ENCODE results near the gene PTK6. TPM values are rescaled to one million over a fixed set of nuclear protein-coding genes. Genes with fewer than 3 reads are reported as not detected.

Gene PTK6
- total RNA-seq, 4 donors from 2014 or later, result 0.06 to 1.2 (median 0.23) TPM

DNA sequence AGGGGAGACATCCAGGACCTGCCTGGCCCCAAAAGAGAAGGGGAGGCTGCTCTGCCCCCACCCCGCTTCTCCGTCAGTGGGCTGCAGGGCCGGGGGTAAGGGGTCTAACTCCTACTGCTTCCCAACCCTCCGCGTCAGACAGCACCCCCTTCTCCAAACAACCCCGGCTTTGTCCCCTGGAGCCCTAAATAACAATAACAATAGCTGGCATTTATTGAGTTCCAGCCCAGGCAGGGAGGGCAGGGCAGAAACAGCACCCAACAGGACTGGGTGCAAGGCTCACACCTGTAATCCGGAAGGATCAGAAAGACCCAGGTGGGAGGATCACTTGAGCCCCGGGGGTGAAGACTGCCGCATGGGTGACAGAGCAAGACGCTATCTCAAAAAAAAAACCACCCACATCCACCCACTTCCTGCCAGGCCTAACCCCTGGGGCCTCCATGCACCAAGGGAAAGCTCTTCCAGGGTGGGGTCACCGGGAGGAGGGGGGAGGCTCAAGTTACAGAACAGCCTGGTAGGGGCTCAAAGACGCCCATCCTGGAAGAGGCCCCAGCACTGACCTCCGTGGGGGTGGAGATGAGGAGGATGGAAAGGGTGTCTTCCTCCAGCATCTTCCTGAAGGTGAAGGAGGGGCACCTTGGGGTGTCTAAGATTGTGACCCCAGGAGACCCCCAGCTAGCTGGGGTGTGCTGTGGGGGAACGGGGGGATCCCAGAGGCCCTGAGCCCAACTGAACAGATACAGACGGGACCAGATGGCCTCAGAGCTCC lies 15.5 kb upstream of the PTK6 start:
- TF ChIP-seq EP300 (IDR thresholded peaks at IDR 0.05) (no peak), POLR2A (IDR thresholded peaks at IDR 0.05; ENCODE audit: low read depth) (no peak), POLR2AphosphoS5 (IDR thresholded peaks at IDR 0.05) (no peak)
- TF ChIP-seq, protein P1, sequence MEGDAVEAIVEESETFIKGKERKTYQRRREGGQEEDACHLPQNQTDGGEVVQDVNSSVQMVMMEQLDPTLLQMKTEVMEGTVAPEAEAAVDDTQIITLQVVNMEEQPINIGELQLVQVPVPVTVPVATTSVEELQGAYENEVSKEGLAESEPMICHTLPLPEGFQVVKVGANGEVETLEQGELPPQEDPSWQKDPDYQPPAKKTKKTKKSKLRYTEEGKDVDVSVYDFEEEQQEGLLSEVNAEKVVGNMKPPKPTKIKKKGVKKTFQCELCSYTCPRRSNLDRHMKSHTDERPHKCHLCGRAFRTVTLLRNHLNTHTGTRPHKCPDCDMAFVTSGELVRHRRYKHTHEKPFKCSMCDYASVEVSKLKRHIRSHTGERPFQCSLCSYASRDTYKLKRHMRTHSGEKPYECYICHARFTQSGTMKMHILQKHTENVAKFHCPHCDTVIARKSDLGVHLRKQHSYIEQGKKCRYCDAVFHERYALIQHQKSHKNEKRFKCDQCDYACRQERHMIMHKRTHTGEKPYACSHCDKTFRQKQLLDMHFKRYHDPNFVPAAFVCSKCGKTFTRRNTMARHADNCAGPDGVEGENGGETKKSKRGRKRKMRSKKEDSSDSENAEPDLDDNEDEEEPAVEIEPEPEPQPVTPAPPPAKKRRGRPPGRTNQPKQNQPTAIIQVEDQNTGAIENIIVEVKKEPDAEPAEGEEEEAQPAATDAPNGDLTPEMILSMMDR (IDR thresholded peaks at IDR 0.05), result no peak
- H3K4me1 ChIP-seq, result peaks cover 12 to 26% (median 22%) of the 10 kb centered on the region in 4 donors
- 47% methylated on average over 14 of the region's 15 CpGs for WGBS
- H3K9me3 ChIP-seq, result no peaks in the 10 kb centered on the region
- no peak overlapping the region for H3K4me3 ChIP-seq
- intact Hi-C loops (cut with DNase I), result no loop called here
- H3K27ac ChIP-seq (replicated peaks in 1 of 4), result no peak overlapping the region
- DNase-seq (ENCODE audit: extremely low spot score), result no peak
- peaks cover 0 to 67% (median 20%) of the 10 kb centered on the region in 4 donors for H3K27me3 ChIP-seq
- peaks cover 0 to 4% (median 1%) of the 10 kb centered on the region in 4 donors for H3K36me3 ChIP-seq

- Histone ChIP-seq H3K4me3 (no peak overlapping the region), H3K4me1 (peaks cover 12 to 28% (median 23%) of the 10 kb centered on the region in 4 donors), H3K36me3 (no peaks in the 10 kb centered on the region), H3K27me3 (peaks cover 0 to 83% (median 26%) of the 10 kb centered on the region in 4 donors), H3K27ac (replicated peaks in 1 of 4) (no peak overlapping the region), H3K9me3 (no peaks in the 10 kb centered on the region)
- 56% methylated on average over 9 of the region's 9 CpGs for WGBS
- no peak for DNase-seq (ENCODE audit: extremely low spot score)
- TF ChIP-seq, protein P1 (IDR thresholded peaks at IDR 0.05), result no peak
- TF ChIP-seq POLR2AphosphoS5 (IDR thresholded peaks at IDR 0.05) (no peak), POLR2A (IDR thresholded peaks at IDR 0.05; ENCODE audit: low read depth) (no peak), EP300 (IDR thresholded peaks at IDR 0.05) (no peak)
- intact Hi-C loops (cut with DNase I), result no loop called here
These were observed 13.9 kb upstream of the PTK6 start for GRCh38 chr20:63551068-63551467.

DNA sequence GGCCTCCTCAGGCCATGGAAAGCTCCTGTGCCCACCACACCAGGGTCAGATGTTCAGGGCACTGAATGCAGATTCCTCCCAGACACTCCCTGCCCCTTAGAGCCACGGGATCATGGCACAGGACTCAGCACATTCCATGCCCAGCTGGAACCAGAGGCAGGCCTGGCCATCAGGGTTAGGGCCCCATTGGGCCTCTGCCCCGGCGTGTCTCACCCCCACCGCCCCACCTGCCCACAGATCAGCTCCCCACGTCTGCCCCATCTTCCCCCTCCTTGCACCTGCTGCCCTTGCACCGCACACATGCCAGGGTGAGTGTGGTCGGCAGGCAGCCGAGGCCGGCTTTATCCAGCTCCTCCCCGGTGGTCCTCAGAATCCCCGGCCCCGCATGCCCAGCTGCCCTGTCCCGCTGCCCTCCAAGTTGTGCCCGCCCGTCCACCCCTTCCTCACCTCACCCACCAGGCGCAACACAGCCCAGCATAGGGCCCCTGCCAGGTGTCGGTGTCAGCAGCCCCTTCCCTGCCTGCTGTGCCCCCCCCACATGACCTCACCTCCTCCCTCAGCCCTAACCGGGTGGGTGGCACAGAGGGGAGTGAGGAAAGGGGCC lies 12.6 kb upstream of the PTK6 start:
- H3K4me3 ChIP-seq, result no peak overlapping the region
- H3K27me3 ChIP-seq, result peaks cover 0 to 90% (median 26%) of the 10 kb centered on the region in 4 donors
- 88% methylated on average over 18 of the region's 18 CpGs for WGBS
- H3K4me1 ChIP-seq, result peaks cover 12 to 26% (median 22%) of the 10 kb centered on the region in 4 donors
- no peaks in the 10 kb centered on the region for H3K9me3 ChIP-seq
- TF ChIP-seq POLR2AphosphoS5 (IDR thresholded peaks at IDR 0.05) (no peak), EP300 (IDR thresholded peaks at IDR 0.05) (no peak), POLR2A (IDR thresholded peaks at IDR 0.05; ENCODE audit: low read depth) (no peak)
- TF ChIP-seq, protein P1 (IDR thresholded peaks at IDR 0.05), result no peak
- no peaks in the 10 kb centered on the region for H3K36me3 ChIP-seq
- intact Hi-C loops (cut with DNase I), result no loop called here
- no peak overlapping the region for H3K27ac ChIP-seq (replicated peaks in 1 of 4)
- no peak for DNase-seq (ENCODE audit: extremely low spot score)

GRCh38 chr20:63549019-63549418 lies 11.8 kb upstream of the PTK6 start:
- Histone ChIP-seq H3K27me3 (peaks cover 0 to 87% (median 25%) of the 10 kb centered on the region in 4 donors), H3K36me3 (no peaks in the 10 kb centered on the region), H3K27ac (replicated peaks in 1 of 4) (no peak overlapping the region), H3K9me3 (no peaks in the 10 kb centered on the region), H3K4me1 (peaks cover 6 to 19% (median 15%) of the 10 kb centered on the region in 4 donors), H3K4me3 (no peak overlapping the region)
- intact Hi-C loops (cut with DNase I), result no loop called here
- no peak for DNase-seq (ENCODE audit: extremely low spot score)
- WGBS, result 14% methylated on average over 16 of the region's 25 CpGs
- no peak for TF ChIP-seq POLR2A (IDR thresholded peaks at IDR 0.05; ENCODE audit: low read depth)
- TF ChIP-seq, protein P1 (IDR thresholded peaks at IDR 0.05), result no peak
